IPS-18c (cell line): ENCODE results near the gene IGFBP3.

Experiments used
- H3K4me3 ChIP-seq: 2 replicates; pipeline ENCODE4 v1.7.0; 2013; ENCODE audit warnings: low read depth, mild to moderate bottlenecking, low read length, moderate library complexity; ENCODE audit not compliant: insufficient read depth
- H3K9me3 ChIP-seq: one replicate; pipeline ENCODE4 v1.6.1; 2013; ENCODE audit warnings: mild to moderate bottlenecking, low read length, moderate library complexity; ENCODE audit not compliant: control insufficient read depth, insufficient read depth

IGFBP3 gene

DNA sequence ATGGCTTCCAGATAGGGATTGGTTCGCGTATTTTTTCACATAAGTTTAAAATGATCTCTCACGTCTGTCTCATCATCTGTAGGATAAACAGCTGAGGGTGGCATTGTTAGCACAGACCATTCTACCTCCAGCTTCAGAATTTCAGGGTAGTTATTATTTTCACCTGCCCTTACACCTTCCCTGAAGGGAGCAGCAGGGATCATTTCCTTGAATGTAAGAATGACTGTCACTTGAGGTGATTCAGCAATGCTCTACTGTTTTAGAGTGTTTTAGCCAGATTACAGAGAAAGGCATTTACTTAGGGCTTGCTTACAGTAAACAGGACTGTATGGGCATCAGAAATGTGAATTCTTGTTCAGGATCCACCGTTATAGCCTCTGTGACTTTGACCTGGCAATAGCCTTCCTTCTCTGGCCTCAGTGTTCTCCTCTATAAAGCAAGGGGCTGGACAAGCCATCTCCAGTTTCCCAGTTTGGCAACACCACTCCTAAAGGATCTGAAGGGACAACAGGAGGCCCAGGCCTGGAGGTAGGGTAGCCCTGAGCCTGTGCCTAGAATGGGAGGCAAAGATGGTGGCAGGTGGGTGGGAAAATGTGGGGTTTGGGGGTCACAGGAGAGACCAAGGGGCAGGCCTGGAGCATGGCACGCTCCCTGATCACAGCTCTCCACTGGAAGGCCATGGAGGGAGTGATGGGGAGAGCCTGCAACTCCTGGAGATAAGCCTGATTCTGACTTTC, 34.0 kb downstream of the IGFBP3 start:
- Histone ChIP-seq H3K4me3 (no peak overlapping the region), H3K9me3 (peaks cover 2% of the 10 kb centered on the region)

DNA sequence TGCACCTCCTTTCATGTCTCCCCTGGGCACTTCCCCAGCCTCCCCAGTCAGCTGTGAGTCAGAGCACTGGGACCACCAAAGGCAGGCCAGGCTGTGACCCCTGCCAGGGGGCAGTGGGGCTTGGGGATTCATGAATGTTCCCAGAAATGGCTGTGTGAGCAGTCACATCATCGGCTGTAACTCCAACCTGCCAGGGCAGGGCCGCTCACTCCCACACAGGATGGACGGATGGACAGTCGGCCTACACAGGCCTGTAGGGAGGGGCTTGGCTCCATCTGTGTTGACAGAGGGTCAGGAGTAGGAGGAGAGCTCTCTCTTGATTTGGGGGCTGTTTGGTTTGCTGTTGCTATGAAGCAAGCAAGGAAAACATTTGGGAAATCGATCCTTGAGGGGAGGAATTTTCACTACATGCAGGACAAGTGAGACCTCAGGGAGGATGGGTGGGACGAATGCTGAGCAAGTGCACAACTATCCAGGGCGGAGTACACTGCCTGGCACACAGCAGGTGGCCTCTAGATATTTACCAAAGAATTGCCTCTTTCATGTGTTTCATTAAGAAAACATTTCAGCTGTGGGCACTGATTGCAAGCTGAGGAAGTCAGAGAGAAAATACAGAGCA, 35.7 kb downstream of the IGFBP3 start:
- Histone ChIP-seq H3K9me3 (peaks cover 2% of the 10 kb centered on the region), H3K4me3 (no peak overlapping the region)

DNA sequence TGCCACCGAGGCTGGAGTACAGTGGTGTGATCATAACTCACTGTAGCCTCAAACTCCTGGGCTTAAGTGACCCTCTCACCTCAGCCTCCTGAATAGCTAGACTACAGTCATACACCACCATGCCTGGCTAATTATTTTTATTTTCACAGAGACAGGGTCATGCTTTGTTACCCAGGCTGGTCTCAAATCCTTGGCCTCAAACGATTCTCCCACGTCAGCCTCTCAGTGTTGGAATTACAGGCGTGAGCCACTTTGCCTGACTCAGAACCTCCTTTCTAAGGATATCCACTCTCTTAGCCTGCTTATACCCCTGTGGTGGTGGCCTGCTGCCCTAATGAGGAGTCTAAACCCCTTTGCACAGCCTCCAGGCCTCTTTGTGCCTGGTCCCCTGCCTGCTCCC, 36.9 kb downstream of the IGFBP3 start:
- H3K4me3 ChIP-seq = no peak overlapping the region
- H3K9me3 ChIP-seq = peaks cover 2% of the 10 kb centered on the region

DNA sequence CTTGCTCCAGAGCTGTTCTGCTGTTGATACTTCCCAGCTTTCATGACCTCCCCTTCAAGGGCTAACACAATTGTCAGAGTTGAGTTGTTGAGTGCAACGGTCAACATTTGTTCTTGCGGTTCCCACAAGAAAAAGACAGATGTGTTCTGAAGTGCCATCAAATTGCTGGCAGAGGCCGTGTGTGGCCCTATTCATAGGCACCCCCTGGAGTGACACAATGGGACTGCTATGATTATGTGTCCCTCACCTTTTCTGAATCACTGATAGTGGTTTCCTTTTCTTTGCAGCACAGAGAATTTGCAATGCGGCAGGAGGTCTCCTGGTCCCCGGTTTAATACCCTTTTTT, 38.6 kb downstream of the IGFBP3 start:
- Histone ChIP-seq H3K9me3 (peaks cover 9% of the 10 kb centered on the region), H3K4me3 (no peak overlapping the region)

DNA sequence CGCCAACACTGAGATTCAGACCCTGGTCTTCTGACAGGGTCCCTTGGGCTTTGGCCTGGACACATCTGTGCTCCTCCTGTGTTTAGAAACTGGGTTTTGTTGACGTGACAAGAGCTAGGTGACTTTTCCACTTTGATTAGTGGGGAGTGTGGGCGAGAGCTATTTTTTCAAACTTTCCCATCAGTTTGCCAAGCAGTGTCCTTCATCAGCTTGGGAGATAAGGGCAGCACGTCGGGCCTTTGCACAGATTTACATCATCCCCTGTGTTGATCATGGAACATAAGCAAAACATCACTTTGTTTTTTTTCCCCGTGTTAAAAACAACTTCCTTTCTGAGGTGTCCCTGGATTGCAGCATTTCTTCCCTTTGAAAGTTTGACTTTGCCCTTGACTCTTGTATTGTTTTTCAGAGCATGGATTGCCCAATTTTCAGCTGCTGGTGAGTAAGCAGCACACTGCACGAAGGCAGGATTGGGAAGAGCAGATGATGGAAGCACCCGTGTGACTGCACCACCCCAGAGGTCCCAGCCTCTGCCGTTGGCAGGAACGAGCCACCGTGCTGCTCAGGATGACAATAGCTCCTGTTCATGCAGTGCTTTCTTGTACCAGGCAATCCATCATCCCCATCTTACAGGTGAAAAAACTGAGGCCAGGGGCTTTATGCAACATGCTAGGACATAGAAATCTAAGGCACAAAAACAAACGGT, 39.2 kb downstream of the IGFBP3 start:
- peaks cover 9% of the 10 kb centered on the region for H3K9me3 ChIP-seq
- H3K4me3 ChIP-seq = no peak overlapping the region

DNA sequence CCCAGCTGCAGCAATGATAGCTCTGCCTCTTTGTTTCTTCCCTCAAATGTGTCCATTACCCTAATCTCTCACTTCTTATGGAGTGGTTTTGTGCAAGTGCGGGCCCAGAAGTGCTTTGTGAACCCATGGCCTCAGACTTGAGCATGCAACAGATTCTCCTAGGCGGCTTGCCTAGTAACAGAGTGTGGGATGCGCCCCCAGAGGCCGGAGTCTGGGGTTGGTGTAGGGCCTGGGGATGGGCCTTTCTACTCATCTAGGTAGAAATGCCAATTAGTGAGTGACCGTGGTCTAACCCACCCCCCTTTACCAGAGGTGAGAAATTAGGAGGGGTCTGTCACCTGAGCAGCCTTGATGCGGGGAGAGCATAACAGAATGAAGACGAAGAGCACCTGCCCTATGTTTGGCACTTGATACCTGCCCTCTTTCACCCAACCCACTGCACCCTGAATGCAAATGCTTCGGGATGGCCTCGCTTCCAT, 39.8 kb downstream of the IGFBP3 start:
- Histone ChIP-seq H3K4me3 (no peak overlapping the region), H3K9me3 (peaks cover 9% of the 10 kb centered on the region)

DNA sequence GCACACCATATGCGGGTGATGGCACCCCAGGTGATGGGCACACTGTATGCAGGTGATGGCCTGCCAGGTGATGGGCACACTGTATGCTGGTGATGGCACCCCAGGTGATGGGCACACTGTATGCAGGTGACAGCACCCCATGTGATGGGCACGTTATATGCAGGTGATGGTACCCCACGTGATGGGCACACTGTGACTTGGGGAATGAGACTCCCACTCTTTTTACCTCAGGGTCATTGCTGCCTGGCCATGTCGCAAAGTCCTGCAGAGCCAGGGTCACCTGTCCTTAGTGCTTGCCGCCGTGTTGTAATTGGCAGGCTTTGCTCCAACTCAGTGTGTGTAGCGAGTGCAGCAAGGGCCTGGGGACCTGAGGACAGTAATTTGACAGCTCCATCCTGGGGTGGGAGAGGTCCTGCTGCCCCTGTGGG, 40.6 kb downstream of the IGFBP3 start:
- Histone ChIP-seq H3K9me3 (peaks cover 11% of the 10 kb centered on the region), H3K4me3 (no peak overlapping the region)

DNA sequence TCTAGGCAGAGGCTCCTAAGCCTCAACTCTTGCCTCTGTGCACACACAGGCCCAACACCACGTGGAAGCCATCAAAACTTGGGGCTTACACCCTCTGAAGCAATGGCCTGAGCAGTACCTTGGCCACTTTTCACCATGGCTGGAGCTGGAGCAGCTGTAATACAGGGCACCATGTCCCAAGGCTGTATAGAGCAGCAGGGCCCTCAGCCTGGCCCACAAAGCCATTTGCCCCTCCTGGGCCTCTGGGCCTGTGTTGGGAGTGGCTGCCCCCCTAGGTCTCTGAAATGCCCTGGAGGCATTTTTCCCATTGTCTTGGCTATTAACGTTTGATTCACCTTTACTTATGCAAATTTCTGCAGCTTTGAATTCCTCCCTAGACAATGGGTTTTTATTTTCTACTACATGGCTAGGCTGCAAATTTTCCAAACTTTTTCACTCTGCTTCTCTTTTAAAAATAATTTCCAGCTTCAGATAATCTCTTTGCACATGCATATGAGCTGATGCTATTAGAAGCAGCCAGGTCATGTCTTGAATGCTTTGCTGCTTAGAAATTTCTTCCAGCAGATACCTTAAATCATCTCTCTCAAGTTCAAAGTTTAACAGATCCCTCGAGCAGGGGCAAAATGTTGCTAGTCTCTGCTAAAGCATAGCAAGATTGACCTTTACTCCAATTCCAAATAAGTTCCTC, 42.5 kb downstream of the IGFBP3 start:
- Histone ChIP-seq H3K9me3 (peaks cover 9% of the 10 kb centered on the region), H3K4me3 (no peak overlapping the region; the same call in 1 of the 2 replicates)

DNA sequence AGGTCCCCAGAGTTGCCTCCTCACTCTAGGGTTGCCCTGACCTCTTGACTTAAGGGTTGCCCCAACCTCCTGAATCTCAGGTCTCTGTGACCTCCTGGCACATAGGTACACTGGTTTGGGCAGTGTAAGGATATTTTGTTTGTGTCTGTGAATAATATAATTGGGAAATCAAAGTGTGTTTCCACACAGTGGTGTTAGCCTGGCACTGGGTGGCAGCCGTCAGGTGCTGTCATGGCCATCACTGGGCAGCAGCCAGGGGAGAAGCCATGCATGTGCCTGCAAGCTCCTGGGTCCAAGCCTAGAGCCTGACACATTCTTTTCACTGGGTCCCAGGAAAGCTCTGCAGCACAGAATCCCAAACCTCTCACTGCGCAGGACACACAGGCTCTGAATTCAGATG, 44.6 kb downstream of the IGFBP3 start:
- Histone ChIP-seq H3K9me3 (peaks cover 9% of the 10 kb centered on the region), H3K4me3 (no peak overlapping the region)

DNA sequence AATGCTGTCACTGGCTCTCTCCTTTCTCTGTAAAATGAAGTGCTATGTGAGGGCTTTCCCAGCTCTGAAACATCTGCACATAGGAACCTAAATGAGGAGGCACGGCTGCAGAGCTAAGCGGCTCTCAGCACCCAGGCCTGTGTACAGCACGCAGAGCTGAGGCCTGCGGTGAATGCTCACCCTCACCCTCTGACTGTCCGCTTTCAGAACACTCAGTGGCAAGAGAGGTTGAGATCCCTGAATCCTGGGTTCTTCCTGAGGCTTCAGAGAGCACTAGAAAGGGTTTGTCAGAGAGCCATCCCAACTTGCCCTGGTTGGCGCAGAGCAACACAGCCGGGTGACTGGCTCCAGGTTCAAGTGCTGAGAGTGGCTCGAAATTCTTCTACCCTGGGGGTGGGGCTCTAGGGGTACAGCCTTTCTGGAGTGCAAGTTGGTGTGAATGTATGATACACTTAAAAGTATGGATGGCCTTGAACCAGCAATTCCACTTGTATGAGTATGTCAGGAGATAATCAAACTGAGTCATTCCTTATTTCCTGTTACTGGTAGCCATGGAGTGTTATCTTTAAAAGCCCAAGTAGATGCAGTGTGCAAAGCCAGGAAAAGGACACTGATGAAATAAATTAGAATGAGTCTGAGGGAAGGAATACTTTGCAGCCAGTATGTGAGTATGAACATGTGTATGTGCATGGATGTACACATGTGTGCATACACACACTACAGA, 46.5 kb downstream of the IGFBP3 start:
- H3K9me3 ChIP-seq = peaks cover 9% of the 10 kb centered on the region
- H3K4me3 ChIP-seq = no peak overlapping the region

DNA sequence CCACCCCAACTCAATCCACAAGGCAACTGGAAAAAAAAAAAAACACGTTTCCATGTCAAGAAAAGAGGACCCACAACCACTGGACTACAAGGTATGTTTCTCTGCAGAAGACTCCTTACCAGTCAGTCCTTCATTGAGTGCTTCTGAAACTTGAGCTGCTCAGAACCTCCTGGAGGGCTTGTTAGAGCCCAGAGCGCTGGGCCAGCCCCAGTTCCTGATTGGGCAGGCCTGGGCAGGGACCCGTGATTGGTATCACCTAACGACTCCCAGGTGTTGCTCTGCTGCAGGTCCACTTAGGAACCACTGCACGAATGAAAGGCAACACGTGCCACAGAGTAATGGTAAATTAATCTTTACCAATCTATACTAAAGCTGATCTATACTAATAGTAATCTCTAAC, 47.7 kb downstream of the IGFBP3 start:
- no peak overlapping the region for H3K4me3 ChIP-seq
- peaks cover 7% of the 10 kb centered on the region for H3K9me3 ChIP-seq

DNA sequence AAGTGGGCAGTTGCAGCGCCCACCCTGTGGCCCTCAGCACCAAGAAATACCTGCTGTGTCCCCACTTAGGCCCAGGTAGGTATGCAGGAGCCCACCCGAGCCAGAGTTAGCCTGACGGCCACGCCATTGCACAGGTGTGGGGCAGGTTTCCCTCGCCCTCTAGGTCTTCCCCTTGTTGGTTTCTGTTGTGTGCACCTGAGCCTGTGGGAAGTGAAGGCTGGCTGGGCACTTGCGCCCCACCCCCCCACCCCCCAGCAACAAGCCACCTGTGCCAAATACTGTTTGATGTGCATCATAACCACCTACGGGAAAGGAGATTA, 48.1 kb downstream of the IGFBP3 start, which contains the start of gene CCDC201:
Gene CCDC201 (minus strand): TSS at position 48 of the 320 bp plus-strand sequence. CDS start 75 bp downstream, outside the sequence.
- H3K9me3 ChIP-seq = peaks cover 4% of the 10 kb centered on the region
- H3K4me3 ChIP-seq = no peak within 1 kb of the TSS

DNA sequence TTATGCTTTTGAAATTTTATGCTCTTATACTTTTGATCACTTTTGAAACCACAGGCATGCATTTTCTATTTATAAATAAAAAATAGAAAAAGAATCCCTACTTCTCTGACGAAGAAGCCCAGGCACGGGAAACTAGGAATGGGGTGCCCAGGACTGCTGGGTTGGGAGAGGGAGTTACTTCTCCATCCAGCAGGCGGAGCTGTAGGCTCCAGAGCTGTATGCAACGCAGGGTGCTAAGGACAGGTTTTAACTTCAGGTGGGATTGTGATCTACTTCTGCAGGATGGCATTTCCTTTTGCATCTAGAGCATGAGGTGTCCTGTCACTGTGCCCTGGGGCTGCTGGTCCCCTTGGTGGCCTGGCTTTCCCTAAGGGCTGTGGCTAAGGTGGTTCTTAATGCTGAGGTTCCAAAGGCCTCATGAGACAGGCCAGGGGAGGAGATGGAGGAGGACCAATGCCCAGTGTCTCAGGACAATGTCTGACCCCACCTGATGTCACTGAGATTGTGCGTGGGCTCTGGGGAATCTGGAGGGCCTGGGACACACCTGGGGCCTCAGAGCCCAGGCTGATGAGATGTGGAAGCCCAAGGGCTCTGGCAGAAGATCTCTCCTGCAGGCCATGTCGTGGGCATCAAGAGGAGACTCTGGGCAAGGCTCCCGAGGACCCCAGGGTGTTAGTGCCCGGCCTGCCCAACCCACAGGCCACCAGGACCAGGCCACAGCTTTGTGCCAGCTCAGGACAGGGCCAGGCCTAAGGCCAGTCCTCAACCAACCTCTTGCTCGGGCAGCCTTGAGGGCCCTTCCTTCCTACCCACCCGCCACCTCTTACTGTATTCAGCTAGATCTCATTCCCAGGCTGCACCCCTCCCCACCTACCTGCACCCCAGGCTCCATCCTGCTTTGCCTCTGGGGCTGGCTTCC, 48.7 kb downstream of the IGFBP3 start:
- Histone ChIP-seq H3K4me3 (no peak overlapping the region), H3K9me3 (peaks cover 2% of the 10 kb centered on the region)

DNA sequence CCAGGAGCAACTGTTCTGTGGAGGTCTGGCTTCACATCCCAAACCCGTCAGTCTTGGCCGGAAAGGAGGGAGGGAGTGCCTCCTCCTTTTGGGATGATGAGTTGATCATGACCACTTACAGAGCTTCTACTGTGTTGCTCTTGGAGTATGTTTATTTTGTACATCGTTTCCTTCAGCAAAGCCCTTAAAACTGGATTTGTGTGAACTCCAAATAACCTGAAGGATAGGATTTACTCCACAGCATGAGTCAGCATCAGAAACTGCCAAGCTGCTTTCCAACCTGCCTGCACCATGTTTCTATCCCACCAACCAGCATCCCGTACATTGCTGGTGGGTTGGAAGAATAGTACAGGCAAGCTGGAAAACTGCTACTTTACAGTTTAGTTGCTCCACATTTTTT, 51.6 kb downstream of the IGFBP3 start:
- Histone ChIP-seq H3K9me3 (no peaks in the 10 kb centered on the region), H3K4me3 (no peak overlapping the region)

DNA sequence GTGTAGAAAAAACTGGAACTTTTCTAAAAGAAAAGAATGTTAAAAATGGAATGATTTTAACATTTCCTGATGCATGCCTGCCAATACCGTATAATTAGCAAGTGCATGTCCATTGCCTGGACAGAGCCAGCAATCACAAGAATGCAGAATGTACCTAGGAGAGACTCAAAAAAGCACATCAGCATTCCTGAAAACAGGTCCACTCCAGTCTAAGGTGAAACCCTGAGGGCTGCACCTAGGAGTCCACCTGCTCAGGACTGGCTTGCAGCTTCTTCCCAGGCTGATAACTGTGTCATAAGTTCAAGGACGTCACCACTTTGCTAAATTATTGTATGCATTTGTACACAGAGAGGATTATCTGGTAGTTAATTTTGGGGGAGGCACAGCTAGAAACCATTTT, 53.6 kb downstream of the IGFBP3 start:
- H3K9me3 ChIP-seq = no peaks in the 10 kb centered on the region
- H3K4me3 ChIP-seq = no peak overlapping the region
